ENCODE measurements around the gene RIN3. TPM values are rescaled to one million over a fixed set of nuclear protein-coding genes. Genes with fewer than 3 reads are reported as not detected.

Gene RIN3
- total RNA-seq, 1 experiment from 2014 or later = 1.5 TPM

GRCh38 chr14:92635896-92636295 lies 122.3 kb downstream of the RIN3 start:
- Histone ChIP-seq H4K20me1 (ENCODE audit: control insufficient read depth, insufficient read depth, insufficient read length) (no peaks in the 10 kb centered on the region), H3K56ac (ENCODE audit: insufficient read length, low read depth, low read length) (no peak overlapping the region), H2BK15ac (ENCODE audit: low read depth, low read length) (no peak overlapping the region), H3K27me3 (ENCODE audit: insufficient read depth, low read length) (no peaks in the 10 kb centered on the region), H2BK5ac (ENCODE audit: insufficient read length, low read length) (no peak overlapping the region), H4K8ac (replicated peaks; ENCODE audit: insufficient read length, low read depth, low read length) (no peak overlapping the region), H3K18ac (ENCODE audit: insufficient read length, low read depth, low read length) (no peak overlapping the region), H3K23me2 (ENCODE audit: insufficient read length, low read depth, low read length, poor library complexity, severe bottlenecking) (no peaks in the 10 kb centered on the region), H2BK12ac (ENCODE audit: insufficient read length, low read depth, low read length) (no peak overlapping the region), H2AFZ (ENCODE audit: low read length) (no peak overlapping the region), H2AK5ac (ENCODE audit: insufficient read length, low read length) (no peak overlapping the region), H3K4ac (ENCODE audit: low read depth, low read length) (no peak overlapping the region), H4K91ac (ENCODE audit: insufficient read length, low read depth, low read length) (no peak overlapping the region), H3K9me3 (ENCODE audit: control insufficient read depth, low read depth, low read length) (no peaks in the 10 kb centered on the region), H3K4me1 (ENCODE audit: insufficient read depth, low read length) (no peaks in the 10 kb centered on the region), H3K9ac (ENCODE audit: extremely low read depth, insufficient read length, low read length) (no peak overlapping the region), H3K4me2 (ENCODE audit: insufficient read depth, insufficient read length, low read length) (no peak overlapping the region), H2BK20ac (ENCODE audit: low read depth, low read length, poor library complexity, severe bottlenecking) (no peak overlapping the region), H3K79me1 (ENCODE audit: insufficient read depth, low read depth, low read length, poor library complexity, severe bottlenecking) (no peaks in the 10 kb centered on the region), H3K23ac (ENCODE audit: insufficient read length, low read depth, low read length) (no peak overlapping the region), H3K27ac (ENCODE audit: insufficient read length, low read depth, low read length) (no peak overlapping the region), H3T11ph (ENCODE audit: low read length) (no peak overlapping the region), H2BK120ac (ENCODE audit: low read depth, low read length, poor library complexity, severe bottlenecking) (no peak overlapping the region), H4K5ac (ENCODE audit: insufficient read length, low read depth, low read length) (no peak overlapping the region), H3K14ac (ENCODE audit: insufficient read depth, low read length) (no peak overlapping the region), H3K79me2 (ENCODE audit: insufficient read depth, low read length) (no peaks in the 10 kb centered on the region)
- no peak for TF ChIP-seq CTCF (conservative IDR thresholded peaks at IDR 0.05)
- H3K36me3 Mint-ChIP-seq (ENCODE audit: insufficient read depth in 1 of 3, low read depth in 3 of 3) = no peaks in the 10 kb centered on the region
- peaks cover 4 to 10% of the 10 kb centered on the region in 2 experiments; a peak in 3 of 4 replicates for H3K4me1 Mint-ChIP-seq
- H3K27me3 Mint-ChIP-seq (ENCODE audit: low read depth) = peaks cover 1% of the 10 kb centered on the region
- no peak overlapping the region for H3K4me3 Mint-ChIP-seq
- WGBS (ENCODE audit: extremely low coverage, insufficient read length, low lambda C conversion rate) = no CpG with 5 or more reads among the region's 4 CpGs
- no peaks in the 10 kb centered on the region for H3K9me3 Mint-ChIP-seq
- H3K27ac Mint-ChIP-seq = no peak overlapping the region
- DNase-seq = no peak
